Fibroblast of pulmonary artery (primary cell): ENCODE measurements around the gene ADAD2.

Experiments used
- DNase-seq: peaks from one replicate; pipeline ENCODE4 v3.0.0-alpha.2; 2010; ENCODE audit warnings: low read depth
- H3K4me3 ChIP-seq: replicated peaks from 2 replicates; pipeline ENCODE4 v1.5.1; 2011; ENCODE audit warnings: low read depth, mild to moderate bottlenecking, control low read depth, low read length, moderate library complexity
- CTCF ChIP-seq: IDR thresholded peaks from 2 replicates; pipeline ENCODE4 v1.5.1; 2011; ENCODE audit warnings: mild to moderate bottlenecking, control low read depth, low read length, inconsistent platforms; ENCODE audit errors: missing control alignments

Gene ADAD2

GRCh38 chr16:84186685-84187437 is 4.1 kb upstream of the ADAD2 start, which contains the start of gene TAF1C:
Gene TAF1C (minus strand): TSS chr16:84187057. CDS start chr16:84184988, 2,069 bp downstream.
- peak; percentile 97 for DNase-seq
- peak; percentile 82 for TF ChIP-seq CTCF
- peak within 1 kb of the TSS; percentile 98 for H3K4me3 ChIP-seq

GRCh38 chr16:84191466-84191865 is 509 bp downstream of the ADAD2 start:
- no peak for TF ChIP-seq CTCF
- DNase-seq, result no peak
- H3K4me3 ChIP-seq, result no peak overlapping the region

- no peak overlapping the region for H3K4me3 ChIP-seq
- DNase-seq, result no peak
- no peak for TF ChIP-seq CTCF
Measured at GRCh38 chr16:84193480-84193879, 2.5 kb downstream of the ADAD2 start.

- DNase-seq, result no peak
- H3K4me3 ChIP-seq, result no peak overlapping the region
- TF ChIP-seq CTCF, result no peak
Measured at GRCh38 chr16:84194018-84194417, 3.1 kb downstream of the ADAD2 start.

- no peak for TF ChIP-seq CTCF
- DNase-seq, result no peak
- no peak overlapping the region for H3K4me3 ChIP-seq
Measured at GRCh38 chr16:84194470-84195200, 3.7 kb downstream of the ADAD2 start.

GRCh38 chr16:84195201-84196093 is 4.5 kb downstream of the ADAD2 start:
- no peak overlapping the region for H3K4me3 ChIP-seq
- TF ChIP-seq CTCF, result no peak
- no peak for DNase-seq
